KMS-11 (cell line): ENCODE results near the gene NCOA1.

Source experiments
- H2AFZ ChIP-seq: fragments of 200-600 bp; sonication (generic); 2 replicates; pipeline ENCODE4 v1.6.1; 2016; ENCODE audit warnings: antibody characterized with exemption, mixed run types, low read depth
- H3K27ac ChIP-seq: fragments of 200-600 bp; sonication (generic); 2 replicates; pipeline ENCODE4 v1.6.1; 2016; ENCODE audit warnings: mild to moderate bottlenecking, mixed run types
- H3K27me3 ChIP-seq: fragments of 200-600 bp; sonication (generic); 2 replicates; pipeline ENCODE4 v1.6.1; 2017; ENCODE audit warnings: mild to moderate bottlenecking, low read depth, mixed run types, moderate library complexity; ENCODE audit not compliant: insufficient read depth
- H3K36me3 ChIP-seq: fragments of 200-600 bp; sonication (generic); 2 replicates; pipeline ENCODE4 v1.6.1; 2017; ENCODE audit warnings: mild to moderate bottlenecking, mixed run types; ENCODE audit not compliant: insufficient read depth
- H3K4me1 ChIP-seq: fragments of 200-600 bp; sonication (generic); 2 replicates; pipeline ENCODE4 v1.6.1; 2016; ENCODE audit warnings: mild to moderate bottlenecking, low read depth, mixed run types; ENCODE audit not compliant: poor library complexity, severe bottlenecking
- H3K4me2 ChIP-seq: fragments of 200-600 bp; sonication (generic); 2 replicates; pipeline ENCODE4 v1.7.0; 2016; ENCODE audit warnings: mild to moderate bottlenecking, mixed run types
- H3K4me3 ChIP-seq: fragments of 200-600 bp; sonication (generic); IDR thresholded peaks from 2 replicates; pipeline ENCODE4 v1.6.1; 2017; ENCODE audit warnings: low read depth, low read length, mixed read lengths; ENCODE audit not compliant: insufficient read depth
- H3K79me2 ChIP-seq: fragments of 200-600 bp; sonication (generic); 2 replicates; pipeline ENCODE4 v1.6.1; 2016; ENCODE audit warnings: low read depth, mixed run types; ENCODE audit not compliant: insufficient read depth
- H3K9ac ChIP-seq: fragments of 200-600 bp; sonication (generic); 2 replicates; pipeline ENCODE4 v1.6.1; 2016; ENCODE audit warnings: mild to moderate bottlenecking, mixed run types
- H4K20me1 ChIP-seq: fragments of 200-600 bp; sonication (generic); 2 replicates; pipeline ENCODE4 v1.6.1; 2016; ENCODE audit warnings: mild to moderate bottlenecking, mixed run types; ENCODE audit not compliant: insufficient read depth
- CTCF ChIP-seq: fragments of 200-600 bp; sonication (generic); conservative IDR thresholded peaks from 2 replicates; pipeline ENCODE4 v1.6.1; 2017; ENCODE audit warnings: low read depth, mild to moderate bottlenecking, antibody characterized with exemption, low read length, moderate library complexity, mixed read lengths

Gene NCOA1

GRCh38 chr2:24617424-24617823 lies 126.4 kb downstream of the NCOA1 start:
- Histone ChIP-seq H3K27me3 (no peaks in the 10 kb centered on the region), H3K9ac (no peak overlapping the region), H3K4me1 (no peaks in the 10 kb centered on the region), H3K79me2 (no peaks in the 10 kb centered on the region), H3K36me3 (no peaks in the 10 kb centered on the region), H2AFZ (no peak overlapping the region), H3K4me3 (no peak overlapping the region), H4K20me1 (no peaks in the 10 kb centered on the region), H3K4me2 (no peak overlapping the region), H3K27ac (no peak overlapping the region)
- no peak for TF ChIP-seq CTCF

GRCh38 chr2:24618144-24618543 lies 127.1 kb downstream of the NCOA1 start:
- Histone ChIP-seq H3K36me3 (no peaks in the 10 kb centered on the region), H4K20me1 (no peaks in the 10 kb centered on the region), H3K27me3 (no peaks in the 10 kb centered on the region)

GRCh38 chr2:24618680-24619079 lies 127.6 kb downstream of the NCOA1 start:
- Histone ChIP-seq H3K9ac (no peak overlapping the region), H3K4me2 (no peak overlapping the region), H2AFZ (no peak overlapping the region), H3K79me2 (no peaks in the 10 kb centered on the region), H4K20me1 (no peaks in the 10 kb centered on the region), H3K27ac (no peak overlapping the region), H3K4me3 (no peak overlapping the region), H3K27me3 (no peaks in the 10 kb centered on the region), H3K4me1 (no peaks in the 10 kb centered on the region), H3K36me3 (no peaks in the 10 kb centered on the region)
- TF ChIP-seq CTCF: no peak

More at GRCh38 chr2:24618144-24618543, 127.1 kb downstream of the NCOA1 start:
- TF ChIP-seq CTCF: no peak
- Histone ChIP-seq H3K9ac (no peak overlapping the region), H3K4me2 (no peak overlapping the region), H3K79me2 (no peaks in the 10 kb centered on the region), H3K4me1 (no peaks in the 10 kb centered on the region), H3K4me3 (no peak overlapping the region), H3K27ac (no peak overlapping the region), H2AFZ (no peak overlapping the region)

GRCh38 chr2:24620936-24621335 lies 129.9 kb downstream of the NCOA1 start:
- no peaks in the 10 kb centered on the region for H3K79me2 ChIP-seq
- no peaks in the 10 kb centered on the region for H3K4me1 ChIP-seq
- H3K9ac ChIP-seq: no peak overlapping the region
- no peaks in the 10 kb centered on the region for H4K20me1 ChIP-seq
- no peak overlapping the region for H2AFZ ChIP-seq
- no peaks in the 10 kb centered on the region for H3K36me3 ChIP-seq
- no peak for TF ChIP-seq CTCF
- H3K4me3 ChIP-seq: no peak overlapping the region
- H3K27ac ChIP-seq: no peak overlapping the region
- H3K4me2 ChIP-seq: no peak overlapping the region
- H3K27me3 ChIP-seq: no peaks in the 10 kb centered on the region
